H1 (cell line): Measurements from ENCODE around the gene ATP11A. TPM values are rescaled to one million over a fixed set of nuclear protein-coding genes. Genes with fewer than 3 reads are reported as not detected.

Experiments
- ATF2 ChIP-seq: IDR thresholded peaks from 2 replicates; pipeline ENCODE4 v1.6.1; 2012; ENCODE audit warnings: low read length, inconsistent platforms
- BACH1 ChIP-seq: IDR thresholded peaks from 2 replicates; pipeline ENCODE4 v1.6.1; 2012; ENCODE audit warnings: low read length, improper control_type of control experiment
- CHD2 ChIP-seq: IDR thresholded peaks from 2 replicates; pipeline ENCODE4 v1.6.1; 2012; ENCODE audit warnings: low read length, improper control_type of control experiment
- CTBP2 ChIP-seq: IDR thresholded peaks from 2 replicates; pipeline ENCODE4 v1.7.0; 2011; ENCODE audit warnings: borderline replicate concordance, mild to moderate bottlenecking, moderate library complexity, mixed read lengths, low read length; ENCODE audit not compliant: insufficient read depth, insufficient read length
- CTCF ChIP-seq, 3 experiments: IDR thresholded peaks; 1 replicate in 2 of 3; 2 replicates in 1 of 3; pipeline versions ENCODE4 v1.5.1 to v1.6.1; 2011; ENCODE audit warnings: low read length in 3 of 3, mild to moderate bottlenecking in 3 of 3, inconsistent platforms in 2 of 3, low read depth in 1 of 3, moderate library complexity in 1 of 3; ENCODE audit not compliant: insufficient read depth in 1 of 3; ENCODE audit errors: control extremely low read depth in 1 of 3
- HDAC6 ChIP-seq: IDR thresholded peaks from one replicate; pipeline ENCODE4 v1.7.1; 2012; ENCODE audit warnings: low read depth, mild to moderate bottlenecking, inconsistent platforms, low read length, moderate library complexity
- JUN ChIP-seq: IDR thresholded peaks from 2 replicates; pipeline ENCODE4 v1.6.1; 2011; ENCODE audit warnings: low read depth, mild to moderate bottlenecking, improper control_type of control experiment, low read length
- JUND ChIP-seq: IDR thresholded peaks from 2 replicates; pipeline ENCODE4 v1.6.1; 2011; ENCODE audit warnings: mild to moderate bottlenecking, improper control_type of control experiment, low read length
- NRF1 ChIP-seq: IDR thresholded peaks from 2 replicates; pipeline ENCODE4 v1.6.1; 2011; ENCODE audit warnings: mild to moderate bottlenecking, low read depth, low read length, improper control_type of control experiment
- POLR2A ChIP-seq, 2 experiments: IDR thresholded peaks; 1 replicate in 1 of 2; 2 replicates in 1 of 2; pipeline ENCODE4 v1.6.1; 2011; ENCODE audit warnings: low read depth in 2 of 2, low read length in 2 of 2, mild to moderate bottlenecking in 2 of 2; ENCODE audit errors: control extremely low read depth in 1 of 2
- RAD21 ChIP-seq, 2 experiments: IDR thresholded peaks in 1 of 2; conservative IDR thresholded peaks in 1 of 2; 2 replicates each; pipeline ENCODE4 v1.6.1; 2011; ENCODE audit warnings: low read depth in 2 of 2, low read length in 2 of 2, improper control_type of control experiment in 1 of 2, inconsistent platforms in 1 of 2, mild to moderate bottlenecking in 1 of 2, moderate library complexity in 1 of 2
- RFX5 ChIP-seq: IDR thresholded peaks from 2 replicates; pipeline ENCODE4 v1.6.1; 2011; ENCODE audit warnings: low read depth, low read length, improper control_type of control experiment, borderline replicate concordance
- SAP30 ChIP-seq: fragments of 300-600 bp; sonication (generic); IDR thresholded peaks from 2 replicates; pipeline ENCODE4 v1.7.1; 2012; ENCODE audit warnings: low read length, moderate library complexity, mild to moderate bottlenecking, inconsistent platforms; ENCODE audit not compliant: insufficient read depth, insufficient replicate concordance
- SP1 ChIP-seq: IDR thresholded peaks from 2 replicates; pipeline ENCODE4 v1.6.1; 2011; ENCODE audit warnings: low read depth, low read length
- SP2 ChIP-seq: IDR thresholded peaks from 2 replicates; pipeline ENCODE4 v1.6.1; 2012; ENCODE audit warnings: mild to moderate bottlenecking, low read length, inconsistent platforms
- SRF ChIP-seq: IDR thresholded peaks from 2 replicates; pipeline ENCODE4 v1.6.1; 2011; ENCODE audit warnings: mild to moderate bottlenecking, low read depth, low read length, moderate library complexity
- TAF7 ChIP-seq: optimal IDR thresholded peaks from 2 replicates; pipeline ENCODE3; 2011; ENCODE audit warnings: low read depth, mild to moderate bottlenecking, inconsistent platforms, low read length, moderate library complexity, borderline replicate concordance
- TCF12 ChIP-seq: IDR thresholded peaks from 2 replicates; pipeline ENCODE4 v1.6.1; 2011; ENCODE audit warnings: low read depth, mild to moderate bottlenecking, low read length
- YY1 ChIP-seq: IDR thresholded peaks from 2 replicates; pipeline ENCODE4 v1.6.1; 2011; ENCODE audit warnings: low read depth, mild to moderate bottlenecking, low read length
- ZNF274 ChIP-seq: IDR thresholded peaks from 2 replicates; pipeline ENCODE4 v1.7.0; 2012; ENCODE audit warnings: low read length, borderline replicate concordance; ENCODE audit errors: extremely low read depth
- polyA plus RNA-seq, 7 experiments: library from polyadenylated mRNA; depleted of rRNA in 3 of 7; stranded (reverse) in 5 of 7; unstranded in 2 of 7; fragments of >200 nt in 5 of 7; fragments of 200-250 nt in 2 of 7; gene quantifications; 1 replicate in 5 of 7; 2 replicates in 1 of 7; 4 replicates in 1 of 7; pipeline versions ENCODE4 v1.2.1 to v1.2.3, GENCODE V29; 2011 to 2013; ENCODE audit warnings: missing spikeins in 2 of 7, mixed read lengths in 2 of 7
- total RNA-seq: library from RNA; stranded (reverse); fragmentation: NEBNext Ultra II Directional; extraction: Animal tissue kit (Norgen Biotek cat#: 25700); gene quantifications from 2 replicates; pipeline ENCODE4 v1.2.1, GENCODE V29; 2021

ATP11A gene
- total and polyA plus RNA-seq, 2 of the 8 experiments (the other 6 are each of a cell fraction or from before 2014, with no cell fraction given): 28.8 to 72.9 TPM

GRCh38 chr13:112893570-112894422 lies 204.0 kb downstream of the ATP11A start (continued):
- TF ChIP-seq JUN (no peak), ATF2 (no peak), BACH1 (no peak), TCF12 (no peak), RFX5 (no peak), YY1 (no peak), NRF1 (no peak), SP2 (no peak), ZNF274 (no peak), SP1 (no peak), CTCF (IDR thresholded peaks at IDR 0.05; ENCODE audit: control extremely low read depth in 1 of 3, insufficient read depth in 1 of 3, low read depth in 1 of 3, low read length in 3 of 3) (no peak), HDAC6 (no peak), CHD2 (no peak), JUND (no peak), SRF (no peak), CTBP2 (no peak), POLR2A (IDR thresholded peaks at IDR 0.05; ENCODE audit: control extremely low read depth in 1 of 2, low read depth in 2 of 2, low read length in 2 of 2) (peak in 1 of 2 experiments; percentile 20; a peak in 1 of 3 replicates), TAF7 (peak; percentile 38), SAP30 (no peak), RAD21 (IDR thresholded peaks at IDR 0.05 in 1 of 2, conservative IDR thresholded peaks at IDR 0.05 in 1 of 2; ENCODE audit: low read depth in 2 of 2, low read length in 2 of 2) (peak in 1 of 2 experiments; percentile 13; a peak in 1 of 4 replicates)
